Natural killer cell (primary cell): ENCODE data around the gene HS6ST2. TPM values are rescaled to one million over a fixed set of nuclear protein-coding genes. Genes with fewer than 3 reads are reported as not detected.

Source experiments
- ATAC-seq, 3 donors: fragments of 150-1000 bp in 2 of 3; fragments of 200-7000 bp in 1 of 3; cut with Tn5 transposase; 1 replicate in 1 of 3; 2 replicates in 2 of 3; pipeline ENCODE4 v1.10.0; 2021; ENCODE audit warnings: mild to moderate bottlenecking in 2 of 3, moderate library complexity in 2 of 3
- DNase-seq, 2 donors: peaks; one replicate each; pipeline versions ENCODE4 v3.0.0 to v3.0.0-alpha.2; 2013 to 2021; ENCODE audit warnings: mixed read lengths in 1 of 2
- H3K27ac ChIP-seq: one replicate; pipeline ENCODE4 v1.5.1; 2013; ENCODE audit warnings: mild to moderate bottlenecking, low read length
- H3K27me3 ChIP-seq: one replicate; pipeline ENCODE4 v1.6.1; 2013; ENCODE audit warnings: low read length; ENCODE audit not compliant: control insufficient read depth, insufficient read depth
- H3K36me3 ChIP-seq: one replicate; pipeline ENCODE4 v1.6.1; 2013; ENCODE audit warnings: low read length; ENCODE audit not compliant: control insufficient read depth, insufficient read depth
- H3K4me1 ChIP-seq: one replicate; pipeline ENCODE4 v1.6.1; 2013; ENCODE audit warnings: low read length; ENCODE audit not compliant: control insufficient read depth, insufficient read depth
- H3K4me3 ChIP-seq: one replicate; pipeline ENCODE4 v1.5.1; 2013; ENCODE audit warnings: low read length
- H3K9me3 ChIP-seq: one replicate; pipeline ENCODE4 v1.6.1; 2013; ENCODE audit warnings: low read length; ENCODE audit not compliant: control insufficient read depth, insufficient read depth
- H3K27ac Mint-ChIP-seq, 2 donors: one replicate each; pipeline ENCODE4 v1.8.0; 2022; ENCODE audit warnings: mild to moderate bottlenecking in 2 of 2, mixed read lengths in 2 of 2, moderate library complexity in 1 of 2
- H3K27me3 Mint-ChIP-seq, 2 donors: one replicate each; pipeline ENCODE4 v1.8.0; 2022; ENCODE audit warnings: low read depth in 2 of 2, mixed read lengths in 2 of 2
- H3K36me3 Mint-ChIP-seq: one replicate; pipeline ENCODE4 v1.8.0; 2022; ENCODE audit warnings: mixed read lengths
- H3K4me1 Mint-ChIP-seq, 2 donors: one replicate each; pipeline ENCODE4 v1.8.0; 2022; ENCODE audit warnings: mixed read lengths in 2 of 2
- H3K4me3 Mint-ChIP-seq: one replicate; pipeline ENCODE4 v1.8.0; 2022; ENCODE audit warnings: mild to moderate bottlenecking, moderate library complexity, mixed read lengths
- H3K9me3 Mint-ChIP-seq, 2 donors: one replicate each; pipeline ENCODE4 v1.8.0; 2022; ENCODE audit warnings: mixed read lengths in 2 of 2
- CTCF ChIP-seq: fragments of 200-600 bp; IDR thresholded peaks from one replicate; pipeline ENCODE4 v1.8.0; 2022; ENCODE audit warnings: antibody characterized with exemption
- WGBS: methylation state at CpG from one replicate; pipeline ENCODE4 v1.1.7; 2013; ENCODE audit warnings: missing lambda C conversion rate; ENCODE audit not compliant: insufficient coverage; 5-methylcytosine and 5-hydroxymethylcytosine counted together
- intact Hi-C: fragments of 100-400 bp; cut with micrococcal nuclease; formaldehyde crosslinking; loops from one replicate; pipeline ENCODE4 v1.14.2; 2022
- total RNA-seq, 4 donors: library from RNA; stranded (reverse); fragments of 120-200 nt in 1 of 4; gene quantifications; one replicate each; pipeline versions ENCODE4 v1.2.3 to v1.2.4, GENCODE V29; 2013 to 2022

Gene HS6ST2
- total RNA-seq, 3 donors from 2014 or later (not counting 1 experiment from before 2014, with no cell fraction given) = not detected

- intact Hi-C loops = no loop called here
- ATAC-seq = no peak
- H3K27ac ChIP-seq = no peak overlapping the region
- no peak overlapping the region for H3K4me3 Mint-ChIP-seq
- 77% methylated on average over 4 of the region's 7 CpGs for WGBS
- H3K9me3 ChIP-seq = no peaks in the 10 kb centered on the region
- TF ChIP-seq CTCF = no peak
- DNase-seq = no peak
- H3K9me3 Mint-ChIP-seq = no peaks in the 10 kb centered on the region
- H3K36me3 Mint-ChIP-seq = no peaks in the 10 kb centered on the region
- H3K4me3 ChIP-seq = no peak overlapping the region
- no peaks in the 10 kb centered on the region for H3K27me3 ChIP-seq
- H3K27ac Mint-ChIP-seq = no peak overlapping the region
- peaks cover 0 to 27% of the 10 kb centered on the region in 2 donors for H3K27me3 Mint-ChIP-seq
- H3K4me1 Mint-ChIP-seq = peaks cover 0 to 7% of the 10 kb centered on the region in 2 donors
- no peaks in the 10 kb centered on the region for H3K4me1 ChIP-seq
- H3K36me3 ChIP-seq = no peaks in the 10 kb centered on the region
These were observed 183.1 kb downstream of the HS6ST2 start for GRCh38 chrX:132775263-132775823.

GRCh38 chrX:132774010-132774714, 184.3 kb downstream of the HS6ST2 start:
- no peaks in the 10 kb centered on the region for H3K36me3 Mint-ChIP-seq

GRCh38 chrX:132769609-132770008, 188.8 kb downstream of the HS6ST2 start:
- peaks cover 10% of the 10 kb centered on the region for H3K4me1 ChIP-seq
- H3K9me3 ChIP-seq = no peaks in the 10 kb centered on the region
- peak overlapping the region; percentile 4 for H3K4me3 Mint-ChIP-seq
- H3K4me3 ChIP-seq = no peak overlapping the region
- H3K27ac Mint-ChIP-seq = no peak overlapping the region
- peaks cover 21 to 29% of the 10 kb centered on the region in 2 donors for H3K4me1 Mint-ChIP-seq
- peaks cover 5 to 62% of the 10 kb centered on the region in 2 donors for H3K27me3 Mint-ChIP-seq
- intact Hi-C loops = no loop called here
- H3K36me3 Mint-ChIP-seq = no peaks in the 10 kb centered on the region
- peak in 2 of 3 donors; percentile 69 to 81 for ATAC-seq
- H3K9me3 Mint-ChIP-seq = no peaks in the 10 kb centered on the region
- no peak for TF ChIP-seq CTCF
- no peak for DNase-seq
- H3K27ac ChIP-seq = no peak overlapping the region
- H3K27me3 ChIP-seq = no peaks in the 10 kb centered on the region
- no peaks in the 10 kb centered on the region for H3K36me3 ChIP-seq
- 52% methylated on average over 5 of the region's 7 CpGs for WGBS

More at GRCh38 chrX:132774010-132774714, 184.3 kb downstream of the HS6ST2 start:
- no peaks in the 10 kb centered on the region for H3K9me3 ChIP-seq
- H3K4me1 Mint-ChIP-seq = peaks cover 12 to 19% of the 10 kb centered on the region in 2 donors
- no peak overlapping the region for H3K4me3 ChIP-seq
- intact Hi-C loops = no loop called here
- no peak overlapping the region for H3K4me3 Mint-ChIP-seq
- H3K27me3 ChIP-seq = no peaks in the 10 kb centered on the region
- H3K27ac Mint-ChIP-seq = no peak overlapping the region
- ATAC-seq (no peak), DNase-seq (no peak)
- H3K27ac ChIP-seq = no peak overlapping the region
- no peaks in the 10 kb centered on the region for H3K9me3 Mint-ChIP-seq
- H3K4me1 ChIP-seq = peaks cover 6% of the 10 kb centered on the region
- 73% methylated on average over 3 of the region's 5 CpGs for WGBS
- TF ChIP-seq CTCF = no peak
- peaks cover 0 to 39% of the 10 kb centered on the region in 2 donors for H3K27me3 Mint-ChIP-seq
- H3K36me3 ChIP-seq = no peaks in the 10 kb centered on the region
